GM23338 (cell line): ENCODE data around the gene DRC3. TPM values are rescaled to one million over a fixed set of nuclear protein-coding genes. Genes with fewer than 3 reads are reported as not detected.

Experiments
- ATAC-seq: fragments of 200-7000 bp; cut with Tn5 transposase; 3 replicates; pipeline ENCODE4 v1.9.1; 2020
- DNase-seq: peaks from one replicate; pipeline ENCODE4 v3.0.0-alpha.2; 2015; ENCODE audit warnings: low spot score
- H2AFZ ChIP-seq: fragments of 200-600 bp; sonication (generic); 2 replicates; pipeline ENCODE4 v1.8.0; 2016; ENCODE audit warnings: antibody characterized with exemption, mild to moderate bottlenecking, moderate library complexity
- H3F3A ChIP-seq: fragments of 200-600 bp; sonication (generic); replicated peaks from 2 replicates; pipeline ENCODE4 v1.8.0; 2017; ENCODE audit warnings: antibody characterized with exemption, mixed run types, low read depth
- H3K27ac ChIP-seq: fragments of 200-600 bp; sonication (generic); 2 replicates; pipeline ENCODE4 v1.6.1; 2016; ENCODE audit warnings: low read depth
- H3K27me3 ChIP-seq: fragments of 200-600 bp; sonication (generic); 2 replicates; pipeline ENCODE4 v1.8.0; 2016; ENCODE audit warnings: mild to moderate bottlenecking, mixed run types, moderate library complexity; ENCODE audit not compliant: insufficient read depth
- H3K36me3 ChIP-seq: fragments of 200-600 bp; sonication (generic); 2 replicates; pipeline ENCODE4 v1.8.0; 2016; ENCODE audit warnings: mild to moderate bottlenecking; ENCODE audit not compliant: insufficient read depth
- H3K4me1 ChIP-seq: fragments of 200-600 bp; sonication (generic); 2 replicates; pipeline ENCODE4 v1.8.0; 2016; ENCODE audit warnings: mild to moderate bottlenecking, moderate library complexity; ENCODE audit not compliant: insufficient read depth
- H3K4me2 ChIP-seq: fragments of 200-600 bp; sonication (generic); 2 replicates; pipeline ENCODE4 v1.7.1; 2017; ENCODE audit warnings: mixed run types
- H3K4me3 ChIP-seq: fragments of 200-600 bp; sonication (generic); 2 replicates; pipeline ENCODE4 v1.6.1; 2016; ENCODE audit warnings: mixed run types
- H3K79me2 ChIP-seq: fragments of 200-600 bp; sonication (generic); replicated peaks from 2 replicates; pipeline ENCODE4 v1.8.0; 2017; ENCODE audit warnings: mild to moderate bottlenecking; ENCODE audit not compliant: insufficient read depth
- H3K9me2 ChIP-seq: fragments of 200-600 bp; sonication (generic); 2 replicates; pipeline ENCODE4 v1.8.0; 2017; ENCODE audit not compliant: insufficient read depth
- H4K20me1 ChIP-seq: fragments of 200-600 bp; sonication (generic); replicated peaks from 2 replicates; pipeline ENCODE4 v1.8.0; 2017; ENCODE audit warnings: mild to moderate bottlenecking; ENCODE audit not compliant: insufficient read depth
- H3K27ac Mint-ChIP-seq: 2 replicates; pipeline ENCODE4 v1.8.0; 2020; ENCODE audit warnings: inconsistent platforms, mild to moderate bottlenecking, moderate library complexity, mixed read lengths
- H3K27me3 Mint-ChIP-seq: 3 replicates; pipeline ENCODE4 v1.8.0; 2022; ENCODE audit warnings: low read depth, mild to moderate bottlenecking, moderate library complexity, mixed read lengths, inconsistent platforms; ENCODE audit not compliant: insufficient read depth, poor library complexity
- H3K36me3 Mint-ChIP-seq: 3 replicates; pipeline ENCODE4 v1.8.0; 2021; ENCODE audit warnings: low read depth, mild to moderate bottlenecking, inconsistent platforms, moderate library complexity, mixed read lengths
- H3K4me1 Mint-ChIP-seq: 3 replicates; pipeline ENCODE4 v1.8.0; 2020; ENCODE audit warnings: mild to moderate bottlenecking, inconsistent platforms, mixed read lengths
- H3K4me3 Mint-ChIP-seq: 3 replicates; pipeline ENCODE4 v1.8.0; 2021; ENCODE audit warnings: moderate library complexity, mild to moderate bottlenecking, inconsistent platforms, mixed read lengths
- H3K9me3 Mint-ChIP-seq: 3 replicates; pipeline ENCODE4 v1.8.0; 2020; ENCODE audit warnings: moderate library complexity, mild to moderate bottlenecking, inconsistent platforms, mixed read lengths
- CREB1 ChIP-seq: fragments of 250-450 bp; sonication (Bioruptor Pico); IDR thresholded peaks from 2 replicates; pipeline ENCODE4 v1.5.0; 2020; ENCODE audit warnings: low read depth, mild to moderate bottlenecking, moderate library complexity
- CTCF ChIP-seq, 2 experiments: fragments of 200-600 bp in 1 of 2; sonication (generic) in 1 of 2; conservative IDR thresholded peaks; 2 replicates each; pipeline versions ENCODE4 v1.5.1 to v1.6.1; 2016 to 2017; ENCODE audit warnings: antibody characterized with exemption in 2 of 2, low read depth in 2 of 2, mild to moderate bottlenecking in 2 of 2, moderate library complexity in 1 of 2
- ETS1 ChIP-seq: IDR thresholded peaks from 2 replicates; pipeline ENCODE4 v1.6.1; 2016; ENCODE audit warnings: antibody characterized with exemption
- EZH2 ChIP-seq: fragments of 200-600 bp; sonication (generic); IDR thresholded peaks from one replicate; pipeline ENCODE4 v1.8.0; 2017; ENCODE audit warnings: antibody characterized with exemption, mild to moderate bottlenecking, low read depth; ENCODE audit not compliant: unreplicated experiment
- EZH2phosphoT487 ChIP-seq: fragments of 200-600 bp; sonication (generic); IDR thresholded peaks from one replicate; pipeline ENCODE4 v1.8.1; 2018; ENCODE audit warnings: antibody characterized with exemption; ENCODE audit not compliant: unreplicated experiment
- JUNB ChIP-seq: IDR thresholded peaks from one replicate; pipeline ENCODE4 v1.6.1; 2016; ENCODE audit warnings: antibody characterized with exemption; ENCODE audit not compliant: unreplicated experiment
- NANOG ChIP-seq: IDR thresholded peaks from 2 replicates; pipeline ENCODE4 v1.6.1; 2016; ENCODE audit warnings: antibody characterized with exemption, borderline replicate concordance
- POLR2AphosphoS5 ChIP-seq: IDR thresholded peaks from 2 replicates; pipeline ENCODE4 v1.6.1; 2016; ENCODE audit warnings: antibody characterized with exemption, low read depth
- STAT1 ChIP-seq: IDR thresholded peaks from one replicate; pipeline ENCODE4 v1.6.1; 2016; ENCODE audit warnings: antibody characterized with exemption; ENCODE audit not compliant: unreplicated experiment
- ZNF114 ChIP-seq: fragments of 250-450 bp; sonication (Bioruptor Pico); IDR thresholded peaks from 2 replicates; pipeline ENCODE4 v1.5.0; 2020; ENCODE audit warnings: mild to moderate bottlenecking, moderate library complexity
- ZNF331 ChIP-seq: fragments of 250-450 bp; sonication (Bioruptor Pico); IDR thresholded peaks from 2 replicates; pipeline ENCODE4 v1.5.0; 2020; ENCODE audit warnings: low read depth, mild to moderate bottlenecking, moderate library complexity
- polyA plus RNA-seq: library from polyadenylated mRNA; unstranded; fragments of >200 nt; fragmentation: Nextera tagmentation; extraction: Ambion mirVana; gene quantifications from 2 replicates; pipeline ENCODE4 v1.2.1, GENCODE V29; 2016
- total RNA-seq: library from RNA; depleted of rRNA; stranded (reverse); fragments of >200 nt; shearing (Covaris generic); gene quantifications from 2 replicates; pipeline ENCODE4 v1.2.3, GENCODE V29; 2014
- TF ChIP-seq, protein P1 (sequence below): IDR thresholded peaks from one replicate; pipeline ENCODE4 v1.6.1; 2018; ENCODE audit warnings: antibody characterized with exemption; ENCODE audit not compliant: unreplicated experiment

The DRC3 gene
- total and polyA plus RNA-seq, 2 experiments from 2014 or later: 1.1 TPM; not detected in 1

GRCh38 chr17:18044609-18045008, 71.9 kb downstream of the DRC3 start (continued):
- TF ChIP-seq, protein P1, sequence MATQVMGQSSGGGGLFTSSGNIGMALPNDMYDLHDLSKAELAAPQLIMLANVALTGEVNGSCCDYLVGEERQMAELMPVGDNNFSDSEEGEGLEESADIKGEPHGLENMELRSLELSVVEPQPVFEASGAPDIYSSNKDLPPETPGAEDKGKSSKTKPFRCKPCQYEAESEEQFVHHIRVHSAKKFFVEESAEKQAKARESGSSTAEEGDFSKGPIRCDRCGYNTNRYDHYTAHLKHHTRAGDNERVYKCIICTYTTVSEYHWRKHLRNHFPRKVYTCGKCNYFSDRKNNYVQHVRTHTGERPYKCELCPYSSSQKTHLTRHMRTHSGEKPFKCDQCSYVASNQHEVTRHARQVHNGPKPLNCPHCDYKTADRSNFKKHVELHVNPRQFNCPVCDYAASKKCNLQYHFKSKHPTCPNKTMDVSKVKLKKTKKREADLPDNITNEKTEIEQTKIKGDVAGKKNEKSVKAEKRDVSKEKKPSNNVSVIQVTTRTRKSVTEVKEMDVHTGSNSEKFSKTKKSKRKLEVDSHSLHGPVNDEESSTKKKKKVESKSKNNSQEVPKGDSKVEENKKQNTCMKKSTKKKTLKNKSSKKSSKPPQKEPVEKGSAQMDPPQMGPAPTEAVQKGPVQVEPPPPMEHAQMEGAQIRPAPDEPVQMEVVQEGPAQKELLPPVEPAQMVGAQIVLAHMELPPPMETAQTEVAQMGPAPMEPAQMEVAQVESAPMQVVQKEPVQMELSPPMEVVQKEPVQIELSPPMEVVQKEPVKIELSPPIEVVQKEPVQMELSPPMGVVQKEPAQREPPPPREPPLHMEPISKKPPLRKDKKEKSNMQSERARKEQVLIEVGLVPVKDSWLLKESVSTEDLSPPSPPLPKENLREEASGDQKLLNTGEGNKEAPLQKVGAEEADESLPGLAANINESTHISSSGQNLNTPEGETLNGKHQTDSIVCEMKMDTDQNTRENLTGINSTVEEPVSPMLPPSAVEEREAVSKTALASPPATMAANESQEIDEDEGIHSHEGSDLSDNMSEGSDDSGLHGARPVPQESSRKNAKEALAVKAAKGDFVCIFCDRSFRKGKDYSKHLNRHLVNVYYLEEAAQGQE: no peak
- TF ChIP-seq JUNB: no peak
- no peak for TF ChIP-seq NANOG

DNA sequence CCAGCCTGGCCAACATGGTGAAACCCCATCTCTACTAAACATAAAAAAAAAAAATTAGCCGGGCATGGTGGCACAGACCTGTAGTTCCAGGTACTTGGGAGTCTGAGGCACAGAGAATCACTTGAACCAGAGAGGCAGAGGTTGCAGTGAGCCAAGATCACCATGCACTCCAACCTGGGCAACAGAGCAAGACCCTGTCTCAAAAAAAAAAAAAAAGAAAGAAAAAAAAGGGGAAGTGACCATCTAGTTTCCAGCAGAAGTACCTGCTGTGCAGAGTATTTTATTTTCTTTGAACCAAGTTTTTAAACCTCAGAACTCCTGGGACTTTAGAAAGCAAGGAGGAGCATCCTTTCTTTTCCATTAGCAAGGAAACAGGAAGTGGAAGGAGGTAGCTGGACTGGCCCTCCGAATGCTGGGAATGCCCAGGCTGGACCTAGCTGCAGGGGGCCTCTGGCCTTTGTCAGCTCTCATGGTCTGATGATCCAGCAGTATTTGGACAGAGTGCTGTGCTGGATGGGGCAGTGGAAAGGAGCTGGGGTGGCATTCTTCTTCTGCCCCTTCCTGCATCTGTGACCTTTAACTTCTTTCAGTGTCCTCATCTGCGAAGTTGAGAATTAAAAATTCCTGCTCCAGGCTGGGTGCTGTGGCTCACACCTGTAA, 73.2 kb downstream of the DRC3 start:
- Histone ChIP-seq H3K4me3 (no peak overlapping the region), H3K79me2 (peaks cover 13% of the 10 kb centered on the region), H3K27ac (no peak overlapping the region), H3K27me3 (no peaks in the 10 kb centered on the region), H3K36me3 (peaks cover 4% of the 10 kb centered on the region; the same call in 1 of the 2 replicates), H3K4me1 (peaks cover 3% of the 10 kb centered on the region), H4K20me1 (peaks cover 15% of the 10 kb centered on the region), H3K4me2 (no peak overlapping the region), H2AFZ (no peak overlapping the region), H3K9me2 (no peaks in the 10 kb centered on the region), H3F3A (no peaks in the 10 kb centered on the region)
- Mint-ChIP-seq H3K36me3 (peaks cover 19% of the 10 kb centered on the region), H3K27ac (no peak overlapping the region), H3K9me3 (no peaks in the 10 kb centered on the region), H3K4me1 (peaks cover 17% of the 10 kb centered on the region), H3K27me3 (no peaks in the 10 kb centered on the region), H3K4me3 (no peak overlapping the region)
- DNase-seq (no peak), ATAC-seq (no peak)
- TF ChIP-seq NANOG (no peak), ETS1 (no peak), CTCF (conservative IDR thresholded peaks at IDR 0.05; ENCODE audit: low read depth in 2 of 2) (no peak), EZH2phosphoT487 (no peak), POLR2AphosphoS5 (no peak), STAT1 (no peak), ZNF114 (CRISPR knock-in tag) (no peak), EZH2 (no peak), ZNF331 (no peak), CREB1 (no peak), JUNB (no peak)
- TF ChIP-seq, protein P1: no peak
